Measurements from ENCODE around the gene PABPC4L.
"Not testable (repeated sequence)": the region's sequence is repeated elsewhere in the genome, so short reads cannot be mapped to it uniquely, and the experiment has no call there.

The PABPC4L gene

GRCh38 chr4:134201216-134202161, at the start of gene PABPC4L:
Gene PABPC4L, minus strand, starts transcription at chr4:134201789. Its CDS starts 770 bp downstream, at chr4:134201019.
- ATAC-seq (no peak), DNase-seq (no peak)

- no peak for ATAC-seq
- DNase-seq: no peak
Measured at GRCh38 chr4:134251322-134251721, 49.7 kb upstream of the PABPC4L start.

- no peak for ATAC-seq
- DNase-seq: no peak
Measured at GRCh38 chr4:134243742-134244713, 42.4 kb upstream of the PABPC4L start.

GRCh38 chr4:134219043-134219442, 17.5 kb upstream of the PABPC4L start:
- ATAC-seq (no peak), DNase-seq (no peak)

- DNase-seq: no peak
- no peak for ATAC-seq
Measured at GRCh38 chr4:134216411-134216810, 14.8 kb upstream of the PABPC4L start.

GRCh38 chr4:134215620-134216344, 14.2 kb upstream of the PABPC4L start:
- DNase-seq (no peak), ATAC-seq (no peak)

GRCh38 chr4:134207955-134208354, 6.4 kb upstream of the PABPC4L start:
- DNase-seq, ATAC-seq: not testable (repeated sequence)

- ATAC-seq (no peak), DNase-seq (no peak)
Measured at GRCh38 chr4:134202166-134202956, 772 bp upstream of the PABPC4L start.

- ATAC-seq (no peak), DNase-seq (no peak)
Measured at GRCh38 chr4:134200811-134201215, 776 bp downstream of the PABPC4L start.

- ATAC-seq: no peak
- DNase-seq: no peak
Measured at GRCh38 chr4:134189949-134190348, 11.6 kb downstream of the PABPC4L start.

- no peak for DNase-seq
- ATAC-seq: no peak
Measured at GRCh38 chr4:134189480-134189879, 12.1 kb downstream of the PABPC4L start.

GRCh38 chr4:134178706-134179105, 22.9 kb downstream of the PABPC4L start:
- ATAC-seq: no peak
- DNase-seq: no peak

- DNase-seq (no peak), ATAC-seq (no peak)
Measured at GRCh38 chr4:134174271-134174670, 27.3 kb downstream of the PABPC4L start.

GRCh38 chr4:134160211-134160610, 41.4 kb downstream of the PABPC4L start:
- ATAC-seq (no peak), DNase-seq (no peak)

- DNase-seq (no peak), ATAC-seq (no peak)
Measured at GRCh38 chr4:134154097-134154496, 47.5 kb downstream of the PABPC4L start.

GRCh38 chr4:134147941-134148340, 53.6 kb downstream of the PABPC4L start:
- ATAC-seq (no peak), DNase-seq (no peak)

Data from stimulated activated naive CD8-positive, alpha-beta T cell treated with anti-CD3 and anti-CD28 coated beads, Interleukin-15, Interleukin-2, amounts not matched to agents 100 U/mL and 50 U/mL, for 24 hours (primary cell).